Measurements from ENCODE around the gene XCL1. TPM values are rescaled to one million over a fixed set of nuclear protein-coding genes. Genes with fewer than 3 reads are reported as not detected.

The XCL1 gene
- total RNA-seq, 2 experiments from 2014 or later = 0.22 to 0.38 TPM

DNA sequence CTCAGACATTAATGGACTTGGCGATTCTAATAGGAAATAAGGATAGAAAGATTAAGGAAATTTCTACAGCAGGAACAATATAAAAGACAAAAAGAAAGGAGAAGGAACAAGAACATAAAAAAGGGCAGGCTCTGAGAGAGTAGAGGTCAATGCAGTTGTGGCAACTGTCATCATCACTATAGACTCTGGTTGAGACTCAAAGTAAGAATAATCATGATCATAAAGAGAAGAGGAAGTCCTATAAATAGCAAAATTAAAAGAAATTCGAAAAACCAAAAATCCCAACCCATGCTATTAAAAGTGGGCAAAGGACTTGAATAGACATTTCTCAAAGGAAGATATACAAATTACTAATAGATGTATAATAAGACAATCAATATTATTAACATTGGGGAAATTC lies 14.4 kb upstream of the XCL1 start:
- ATAC-seq (ENCODE audit: poor library complexity) (no peak), DNase-seq (no peak)
- intact Hi-C loops (cut with DNase I, micrococcal nuclease) = no loop called here
- no peak overlapping the region for H3K4me3 ChIP-seq (ENCODE audit: low read length)
- Mint-ChIP-seq H3K4me1 (ENCODE audit: low read depth) (peaks cover 10% of the 10 kb centered on the region), H3K4me3 (no peak overlapping the region), H3K9me3 (peaks cover 6% of the 10 kb centered on the region), H3K27ac (no peak overlapping the region), H3K27me3 (no peaks in the 10 kb centered on the region), H3K36me3 (ENCODE audit: low read depth) (no peaks in the 10 kb centered on the region)
- no peak for TF ChIP-seq CTCF (IDR thresholded peaks at IDR 0.05)
- no peaks in the 10 kb centered on the region for H3K4me1 ChIP-seq (ENCODE audit: insufficient read depth, low read length)
- H3K36me3 ChIP-seq (ENCODE audit: insufficient read depth, low read length) = no peaks in the 10 kb centered on the region
- ChIA-PET POLR2A (no interaction called here), CTCF (no interaction called here)
- no peaks in the 10 kb centered on the region for H3K9me3 ChIP-seq (ENCODE audit: control insufficient read depth in 1 of 2, insufficient read depth in 1 of 2, low read length in 2 of 2)
- H3K27ac ChIP-seq (ENCODE audit: low read depth in 1 of 2, low read length in 2 of 2) = no peak overlapping the region
- no peaks in the 10 kb centered on the region for H3K27me3 ChIP-seq (ENCODE audit: control insufficient read depth in 1 of 2, insufficient read depth in 2 of 2, low read length in 2 of 2)

DNA sequence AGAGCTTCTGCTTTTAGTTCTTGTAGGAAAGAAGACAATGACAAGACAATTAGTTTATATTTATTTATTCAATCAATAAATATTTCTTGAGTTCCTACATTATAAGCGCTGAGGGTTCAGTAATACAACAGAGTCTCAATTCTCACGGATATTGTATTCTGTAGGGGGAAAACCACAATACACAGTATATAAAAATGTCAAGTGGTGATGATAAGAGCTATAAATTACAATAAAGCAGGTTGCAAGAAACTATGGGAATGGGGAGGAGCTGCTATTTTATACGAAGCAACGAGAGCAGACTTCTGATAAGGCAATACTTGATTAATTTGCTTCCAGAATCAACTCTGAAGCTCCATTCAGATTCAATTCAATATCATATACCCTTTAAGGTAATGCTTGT lies 10.6 kb upstream of the XCL1 start:
- intact Hi-C loops (cut with DNase I, micrococcal nuclease) = no loop called here
- Histone ChIP-seq H3K9me3 (ENCODE audit: control insufficient read depth in 1 of 2, insufficient read depth in 1 of 2, low read length in 2 of 2) (no peaks in the 10 kb centered on the region), H3K27me3 (ENCODE audit: control insufficient read depth in 1 of 2, insufficient read depth in 2 of 2, low read length in 2 of 2) (no peaks in the 10 kb centered on the region), H3K36me3 (ENCODE audit: insufficient read depth, low read length) (no peaks in the 10 kb centered on the region), H3K4me3 (ENCODE audit: low read length) (no peak overlapping the region), H3K27ac (ENCODE audit: low read depth in 1 of 2, low read length in 2 of 2) (no peak overlapping the region), H3K4me1 (ENCODE audit: insufficient read depth, low read length) (no peaks in the 10 kb centered on the region)
- H3K4me3 Mint-ChIP-seq = no peak overlapping the region
- ChIA-PET POLR2A (no interaction called here), CTCF (no interaction called here)
- TF ChIP-seq CTCF (IDR thresholded peaks at IDR 0.05) = no peak
- DNase-seq (no peak), ATAC-seq (ENCODE audit: poor library complexity) (no peak)
- H3K27me3 Mint-ChIP-seq = no peaks in the 10 kb centered on the region
- H3K27ac Mint-ChIP-seq = no peak overlapping the region
- H3K4me1 Mint-ChIP-seq (ENCODE audit: low read depth) = no peaks in the 10 kb centered on the region
- H3K9me3 Mint-ChIP-seq = peaks cover 6% of the 10 kb centered on the region
- no peaks in the 10 kb centered on the region for H3K36me3 Mint-ChIP-seq (ENCODE audit: low read depth)

DNA sequence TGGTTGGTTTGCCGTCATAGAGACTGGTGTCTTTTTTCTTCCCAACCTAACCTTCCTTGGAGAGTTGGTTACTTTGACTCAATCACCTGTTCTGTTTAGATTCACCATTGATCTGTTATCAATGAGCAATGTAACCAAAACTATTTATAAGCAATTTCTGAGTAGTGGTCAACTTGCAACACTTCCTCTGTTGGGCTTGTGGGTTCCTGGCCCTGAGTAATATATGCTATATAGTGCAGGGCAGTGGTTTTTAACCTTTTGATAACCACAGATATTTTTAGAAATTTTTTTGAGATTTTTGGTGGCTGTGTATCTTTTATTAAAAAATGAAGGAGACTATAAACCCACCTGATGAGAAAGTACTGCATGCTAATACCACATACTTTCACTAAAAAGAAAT lies 9.4 kb upstream of the XCL1 start:
- ATAC-seq (ENCODE audit: poor library complexity) = no peak
- no peak for TF ChIP-seq CTCF (IDR thresholded peaks at IDR 0.05)

More for the DNA sequence above, 9.4 kb upstream of the XCL1 start:
- no peak overlapping the region for H3K4me3 Mint-ChIP-seq
- Histone ChIP-seq H3K4me3 (ENCODE audit: low read length) (no peak overlapping the region), H3K27me3 (ENCODE audit: control insufficient read depth in 1 of 2, insufficient read depth in 2 of 2, low read length in 2 of 2) (no peaks in the 10 kb centered on the region), H3K9me3 (ENCODE audit: control insufficient read depth in 1 of 2, insufficient read depth in 1 of 2, low read length in 2 of 2) (no peaks in the 10 kb centered on the region), H3K36me3 (ENCODE audit: insufficient read depth, low read length) (no peaks in the 10 kb centered on the region), H3K4me1 (ENCODE audit: insufficient read depth, low read length) (no peaks in the 10 kb centered on the region), H3K27ac (ENCODE audit: low read depth in 1 of 2, low read length in 2 of 2) (no peak overlapping the region)
- intact Hi-C loops (cut with DNase I, micrococcal nuclease) = no loop called here
- ChIA-PET POLR2A (no interaction called here), CTCF (no interaction called here)
- peaks cover 4% of the 10 kb centered on the region for H3K9me3 Mint-ChIP-seq
- H3K27me3 Mint-ChIP-seq = no peaks in the 10 kb centered on the region
- no peak for DNase-seq
- H3K4me1 Mint-ChIP-seq (ENCODE audit: low read depth) = no peaks in the 10 kb centered on the region
- H3K36me3 Mint-ChIP-seq (ENCODE audit: low read depth) = no peaks in the 10 kb centered on the region
- H3K27ac Mint-ChIP-seq = no peak overlapping the region

All from CD4-positive, alpha-beta T cell (primary cell).